ENCODE results near the gene MAP1LC3B.

Gene MAP1LC3B

GRCh38 chr16:87411375-87412271 is 19.5 kb downstream of the MAP1LC3B start:
- no peak for DNase-seq

GRCh38 chr16:87412371-87412995 is 20.3 kb downstream of the MAP1LC3B start:
- DNase-seq: no peak

GRCh38 chr16:87412996-87413421 is 20.9 kb downstream of the MAP1LC3B start:
- DNase-seq: no peak

- DNase-seq: no peak
Measured at GRCh38 chr16:87414251-87414680, 22.1 kb downstream of the MAP1LC3B start.

- DNase-seq: no peak
Measured at GRCh38 chr16:87415441-87415840, 23.3 kb downstream of the MAP1LC3B start.

GRCh38 chr16:87416826-87417527 is 24.8 kb downstream of the MAP1LC3B start:
- no peak for DNase-seq

GRCh38 chr16:87417528-87417910 is 25.4 kb downstream of the MAP1LC3B start:
- DNase-seq: no peak

- no peak for DNase-seq
Measured at GRCh38 chr16:87418216-87418615, 26.1 kb downstream of the MAP1LC3B start.

- no peak for DNase-seq
Measured at GRCh38 chr16:87418644-87419043, 26.5 kb downstream of the MAP1LC3B start.

GRCh38 chr16:87420026-87421002 is 28.2 kb downstream of the MAP1LC3B start:
- DNase-seq: no peak

GRCh38 chr16:87421003-87421912 is 29.1 kb downstream of the MAP1LC3B start:
- DNase-seq: no peak

GRCh38 chr16:87422106-87422505 is 30.0 kb downstream of the MAP1LC3B start:
- no peak for DNase-seq

GRCh38 chr16:87423429-87423828 is 31.3 kb downstream of the MAP1LC3B start:
- no peak for DNase-seq

- no peak for DNase-seq
Measured at GRCh38 chr16:87424266-87424665, 32.1 kb downstream of the MAP1LC3B start.

- no peak for DNase-seq
Measured at GRCh38 chr16:87425941-87426340, 33.8 kb downstream of the MAP1LC3B start.

- no peak for DNase-seq
Measured at GRCh38 chr16:87426423-87427215, 34.5 kb downstream of the MAP1LC3B start.

- DNase-seq: no peak
Measured at GRCh38 chr16:87431926-87432325, 39.8 kb downstream of the MAP1LC3B start.

GRCh38 chr16:87432330-87432915 is 40.3 kb downstream of the MAP1LC3B start:
- no peak for DNase-seq

- no peak for DNase-seq
Measured at GRCh38 chr16:87434146-87434667, 42.1 kb downstream of the MAP1LC3B start.

Measured in activated CD8-positive, alpha-beta memory T cell treated with anti-CD3 and anti-CD28 coated beads for 24 hours (primary cell).